ENCODE data around the gene CASR. TPM values are rescaled to one million over a fixed set of nuclear protein-coding genes. Genes with fewer than 3 reads are reported as not detected.

Gene CASR
- total RNA-seq, 1 donor = not detected

DNA sequence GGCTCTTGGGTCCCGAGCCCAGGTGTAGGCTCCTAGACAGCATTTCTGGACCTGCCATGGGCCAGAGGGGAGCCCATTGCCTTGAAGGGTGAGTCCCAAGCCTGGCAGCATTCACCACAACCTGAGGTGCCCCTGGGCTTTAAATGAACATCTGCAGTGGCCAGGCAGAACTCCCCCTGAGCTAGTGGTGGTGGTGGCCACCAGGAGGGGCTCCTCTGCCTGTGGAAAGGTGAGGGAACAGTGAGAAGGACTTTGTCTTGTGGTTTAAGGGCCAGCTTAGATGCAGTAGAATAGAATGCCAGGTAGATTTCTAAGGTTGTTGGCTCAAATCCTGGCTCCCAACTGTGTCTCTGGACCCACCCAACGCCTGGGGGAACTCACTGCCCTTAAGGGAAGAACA, 55.6 kb downstream of the CASR start:
- no peak for DNase-seq (ENCODE audit: low read depth)
- no peak overlapping the region for H3K4me3 ChIP-seq (ENCODE audit: low read depth, low read length)
- TF ChIP-seq, protein P1, sequence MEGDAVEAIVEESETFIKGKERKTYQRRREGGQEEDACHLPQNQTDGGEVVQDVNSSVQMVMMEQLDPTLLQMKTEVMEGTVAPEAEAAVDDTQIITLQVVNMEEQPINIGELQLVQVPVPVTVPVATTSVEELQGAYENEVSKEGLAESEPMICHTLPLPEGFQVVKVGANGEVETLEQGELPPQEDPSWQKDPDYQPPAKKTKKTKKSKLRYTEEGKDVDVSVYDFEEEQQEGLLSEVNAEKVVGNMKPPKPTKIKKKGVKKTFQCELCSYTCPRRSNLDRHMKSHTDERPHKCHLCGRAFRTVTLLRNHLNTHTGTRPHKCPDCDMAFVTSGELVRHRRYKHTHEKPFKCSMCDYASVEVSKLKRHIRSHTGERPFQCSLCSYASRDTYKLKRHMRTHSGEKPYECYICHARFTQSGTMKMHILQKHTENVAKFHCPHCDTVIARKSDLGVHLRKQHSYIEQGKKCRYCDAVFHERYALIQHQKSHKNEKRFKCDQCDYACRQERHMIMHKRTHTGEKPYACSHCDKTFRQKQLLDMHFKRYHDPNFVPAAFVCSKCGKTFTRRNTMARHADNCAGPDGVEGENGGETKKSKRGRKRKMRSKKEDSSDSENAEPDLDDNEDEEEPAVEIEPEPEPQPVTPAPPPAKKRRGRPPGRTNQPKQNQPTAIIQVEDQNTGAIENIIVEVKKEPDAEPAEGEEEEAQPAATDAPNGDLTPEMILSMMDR (IDR thresholded peaks at IDR 0.05; ENCODE audit: insufficient read depth, low read length) = no peak

DNA sequence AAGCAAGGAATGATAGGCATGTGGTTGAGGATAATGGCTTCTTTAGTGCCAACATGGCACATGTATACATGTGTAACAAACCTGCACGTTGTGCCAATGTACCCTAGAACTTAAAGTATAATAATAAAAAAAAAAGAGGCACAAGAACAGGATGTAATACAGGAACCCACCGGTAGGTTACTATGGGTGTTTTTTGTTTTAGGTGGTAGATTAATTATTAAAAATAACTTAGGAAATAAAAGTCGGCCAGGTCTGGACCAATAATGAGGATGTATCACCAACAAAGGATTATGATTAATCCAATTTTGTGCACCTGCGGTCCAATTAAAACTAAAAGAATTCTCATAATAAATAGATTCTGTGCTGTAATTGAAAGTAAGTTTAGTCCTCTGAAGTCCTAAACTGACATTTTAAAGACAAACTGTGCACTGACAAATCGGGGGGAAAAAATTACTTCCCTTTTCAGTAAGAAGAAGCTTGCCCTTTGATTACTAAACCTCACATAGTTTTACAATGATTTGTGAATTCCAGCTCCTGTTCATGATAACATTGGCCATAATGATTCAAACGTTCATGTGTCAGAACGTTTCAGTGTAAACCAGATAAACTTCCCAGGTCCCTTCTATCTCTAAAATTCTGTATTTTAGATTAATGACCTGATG, 62.2 kb downstream of the CASR start:
- H3K4me3 ChIP-seq (ENCODE audit: low read depth, low read length) = no peak overlapping the region
- TF ChIP-seq, protein P1 (IDR thresholded peaks at IDR 0.05; ENCODE audit: insufficient read depth, low read length) = peak; percentile 29
- peak; percentile 18 for DNase-seq (ENCODE audit: low read depth)

DNA sequence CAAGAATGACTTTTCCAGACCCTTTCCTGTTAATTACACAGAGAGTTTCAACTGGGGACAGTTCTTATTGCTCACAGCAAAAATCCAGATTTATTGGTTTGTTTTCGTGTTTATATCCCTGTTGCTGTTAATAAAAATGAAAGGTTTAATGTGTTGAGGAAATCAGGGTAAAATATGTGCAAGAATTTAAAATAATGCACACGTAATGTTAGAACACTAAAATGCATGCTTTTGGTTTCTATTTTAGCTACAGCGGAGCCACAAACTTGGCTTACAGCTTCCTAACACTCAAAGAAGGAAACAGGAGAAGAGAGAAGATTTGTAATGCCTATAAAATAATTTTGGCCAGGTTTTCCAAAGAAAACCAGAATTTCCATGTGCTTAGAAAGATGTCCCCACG, 62.7 kb downstream of the CASR start:
- peak; percentile 18 for DNase-seq (ENCODE audit: low read depth)
- TF ChIP-seq, protein P1 (IDR thresholded peaks at IDR 0.05; ENCODE audit: insufficient read depth, low read length) = no peak
- H3K4me3 ChIP-seq (ENCODE audit: low read depth, low read length) = no peak overlapping the region

DNA sequence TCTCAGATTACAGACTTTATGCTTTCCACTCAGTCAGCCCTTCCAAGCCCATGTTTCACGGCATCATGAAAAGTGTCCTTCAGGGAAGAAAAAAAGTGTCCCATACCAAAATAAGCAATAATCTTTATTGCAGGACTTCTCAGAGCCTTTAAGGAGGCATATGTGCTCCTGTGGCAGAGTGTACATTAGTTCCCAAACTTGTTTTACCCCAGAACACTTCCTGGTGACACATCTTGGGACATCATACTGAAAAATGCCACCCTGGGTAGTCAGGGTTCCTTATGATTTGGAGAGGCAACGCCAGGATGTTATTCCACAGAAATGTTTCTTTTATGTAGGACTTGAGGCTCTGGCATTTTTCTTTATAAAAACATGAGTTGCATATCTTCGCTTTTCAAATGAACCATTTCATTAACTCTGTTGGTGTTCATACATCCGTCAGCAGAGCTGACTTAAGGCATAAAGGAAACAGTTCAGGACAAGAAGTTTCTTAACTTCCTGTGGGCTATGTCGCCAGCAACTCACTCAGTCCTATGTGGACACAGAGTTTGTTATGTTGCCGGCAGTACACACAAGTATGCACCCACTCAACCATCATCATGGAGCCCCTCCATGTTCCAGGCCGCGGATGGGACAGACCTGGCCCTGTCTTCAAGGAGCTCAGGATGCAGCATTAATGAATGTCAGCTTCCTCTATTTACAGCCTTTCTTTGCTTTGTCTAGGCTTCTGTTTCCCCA, 63.8 kb downstream of the CASR start:
- TF ChIP-seq, protein P1 (IDR thresholded peaks at IDR 0.05; ENCODE audit: insufficient read depth, low read length) = no peak
- DNase-seq (ENCODE audit: low read depth) = no peak
- no peak overlapping the region for H3K4me3 ChIP-seq (ENCODE audit: low read depth, low read length)

DNA sequence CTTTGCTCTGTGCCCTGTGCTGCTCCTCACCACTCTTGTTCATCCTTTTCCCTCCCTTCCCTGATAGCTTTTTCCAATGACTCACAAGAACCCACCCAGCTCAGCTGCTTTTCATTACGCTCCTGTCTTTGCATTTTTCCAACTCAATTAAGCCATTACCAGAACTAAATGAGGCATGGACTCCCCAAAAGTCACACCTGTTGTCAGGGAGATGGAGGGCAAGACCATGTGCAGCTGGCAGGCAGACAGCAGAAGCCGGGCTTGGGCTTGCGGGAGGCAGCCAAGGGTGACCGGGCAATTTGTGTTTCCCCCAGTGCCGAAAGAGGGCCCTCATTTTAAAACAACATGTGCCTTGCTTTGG, 64.3 kb downstream of the CASR start:
- TF ChIP-seq, protein P1 (IDR thresholded peaks at IDR 0.05; ENCODE audit: insufficient read depth, low read length) = no peak
- no peak for DNase-seq (ENCODE audit: low read depth)

DNA sequence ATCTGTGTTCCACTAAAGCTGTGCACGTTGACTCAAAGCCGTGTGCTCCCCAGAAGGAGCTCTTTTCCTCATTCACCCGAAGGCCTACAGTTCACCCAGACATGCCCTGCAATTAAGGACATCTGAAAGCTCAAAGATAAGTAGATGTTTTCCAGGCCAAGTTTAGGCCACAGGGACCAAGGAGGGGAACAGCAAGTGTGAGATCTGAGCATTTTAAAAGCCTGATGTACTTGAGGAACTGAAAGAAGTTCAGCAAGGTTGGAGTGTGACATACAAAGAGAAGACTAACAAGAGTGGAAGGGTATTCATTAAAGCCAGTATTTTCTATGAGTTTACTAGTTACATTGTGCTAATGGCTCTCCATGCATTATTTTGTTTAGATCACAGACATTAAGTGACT, 68.0 kb downstream of the CASR start:
- H3K4me3 ChIP-seq (ENCODE audit: low read depth, low read length) = no peak overlapping the region
- no peak for DNase-seq (ENCODE audit: low read depth)
- TF ChIP-seq, protein P1 (IDR thresholded peaks at IDR 0.05; ENCODE audit: insufficient read depth, low read length) = no peak

More for the DNA sequence above, 64.3 kb downstream of the CASR start:
- no peak overlapping the region for H3K4me3 ChIP-seq (ENCODE audit: low read depth, low read length)
